ENCODE data around the gene S1PR4. TPM values are rescaled to one million over a fixed set of nuclear protein-coding genes. Genes with fewer than 3 reads are reported as not detected.

Gene S1PR4
- 1 to 10 TPM in 1 of 2 donors, under 1 TPM in 1; 0.55 to 1.1 TPM for total RNA-seq
- long read RNA-seq, result 0 reads

GRCh38 chr19:3178377-3178972, at the start of gene S1PR4:
Gene S1PR4, plus strand, starts transcription at chr19:3178769. Its CDS starts 24 bp downstream, at chr19:3178793.
- intact Hi-C loops (cut with DNase I, micrococcal nuclease), result no loop called here
- DNase-seq (no peak), ATAC-seq (no peak)

- DNase-seq (no peak), ATAC-seq (no peak)
- intact Hi-C loops (cut with DNase I, micrococcal nuclease), result no loop called here
Observed at GRCh38 chr19:3129112-3129511, 49.5 kb upstream of the S1PR4 start.

- DNase-seq (no peak), ATAC-seq (no peak)
- intact Hi-C loops (cut with DNase I, micrococcal nuclease), result no loop called here
Observed at GRCh38 chr19:3131168-3131567, 47.4 kb upstream of the S1PR4 start.

- intact Hi-C loops (cut with DNase I, micrococcal nuclease), result no loop called here
- ATAC-seq, result no peak
- DNase-seq, result peak; percentile 47 to 52
Observed at GRCh38 chr19:3132971-3133792, 45.4 kb upstream of the S1PR4 start.

GRCh38 chr19:3133793-3134116, 44.8 kb upstream of the S1PR4 start:
- DNase-seq (no peak), ATAC-seq (no peak)
- intact Hi-C loops (cut with DNase I, micrococcal nuclease), result no loop called here

- DNase-seq, result peak; percentile 53 to 65
- ATAC-seq, result peak; percentile 88
- intact Hi-C loops (cut with DNase I, micrococcal nuclease), result no loop called here
Observed at GRCh38 chr19:3135961-3136683, 42.4 kb upstream of the S1PR4 start, which contains the start of gene GNA15. Gene GNA15, plus strand, starts transcription at chr19:3136033. Its CDS starts 418 bp downstream, at chr19:3136451.

- intact Hi-C loops (cut with DNase I, micrococcal nuclease), result no loop called here
- peak; percentile 38 for ATAC-seq
- DNase-seq, result no peak
Observed at GRCh38 chr19:3136684-3137055, 41.9 kb upstream of the S1PR4 start.

- ATAC-seq (no peak), DNase-seq (no peak)
- intact Hi-C loops (cut with DNase I, micrococcal nuclease), result no loop called here
Observed at GRCh38 chr19:3137119-3137518, 41.5 kb upstream of the S1PR4 start.

GRCh38 chr19:3138268-3138667, 40.3 kb upstream of the S1PR4 start:
- DNase-seq, result no peak
- intact Hi-C loops (cut with DNase I, micrococcal nuclease), result no loop called here
- no peak for ATAC-seq

GRCh38 chr19:3140667-3141038, 37.9 kb upstream of the S1PR4 start:
- no peak for DNase-seq

GRCh38 chr19:3142292-3142670, 36.3 kb upstream of the S1PR4 start:
- ATAC-seq, result no peak
- intact Hi-C loops (cut with DNase I, micrococcal nuclease), result no loop called here
- DNase-seq, result no peak

More at GRCh38 chr19:3140667-3141038, 37.9 kb upstream of the S1PR4 start:
- no peak for ATAC-seq
- intact Hi-C loops (cut with DNase I, micrococcal nuclease), result no loop called here

GRCh38 chr19:3142781-3143337, 35.7 kb upstream of the S1PR4 start:
- DNase-seq, result no peak
- intact Hi-C loops (cut with DNase I, micrococcal nuclease), result no loop called here
- no peak for ATAC-seq

GRCh38 chr19:3145909-3146676, 32.5 kb upstream of the S1PR4 start:
- DNase-seq, result no peak
- intact Hi-C loops (cut with DNase I, micrococcal nuclease), result no loop called here

GRCh38 chr19:3146677-3147100, 31.9 kb upstream of the S1PR4 start:
- intact Hi-C loops (cut with DNase I, micrococcal nuclease), result no loop called here
- ATAC-seq (peak; percentile 35), DNase-seq (peak in 1 of 2 donors; percentile 38)

More at GRCh38 chr19:3145909-3146676, 32.5 kb upstream of the S1PR4 start:
- ATAC-seq, result peak; percentile 9

GRCh38 chr19:3148503-3148902, 30.1 kb upstream of the S1PR4 start:
- DNase-seq (no peak), ATAC-seq (no peak)
- intact Hi-C loops (cut with DNase I, micrococcal nuclease), result no loop called here

- intact Hi-C loops (cut with DNase I, micrococcal nuclease), result no loop called here
- no peak for ATAC-seq
- no peak for DNase-seq
Observed at GRCh38 chr19:3149089-3149488, 29.5 kb upstream of the S1PR4 start.

- intact Hi-C loops (cut with DNase I, micrococcal nuclease), result no loop called here
Observed at GRCh38 chr19:3149526-3150505, 28.8 kb upstream of the S1PR4 start.

More at GRCh38 chr19:3149526-3150505, 28.8 kb upstream of the S1PR4 start:
- no peak for ATAC-seq
- DNase-seq, result no peak
